Astrocyte (in vitro differentiated cells and primary cell): Measurements from ENCODE around the gene COL4A6.

Experiments used
- EZH2 ChIP-seq: IDR thresholded peaks from 2 replicates; pipeline ENCODE4 v1.6.1; 2012; ENCODE audit warnings: mild to moderate bottlenecking, low read length, inconsistent platforms; ENCODE audit not compliant: insufficient read depth
- TF ChIP-seq, protein P1 (sequence below): IDR thresholded peaks from 2 replicates; pipeline ENCODE4 v1.5.1; 2011; ENCODE audit warnings: low read depth, mild to moderate bottlenecking, inconsistent platforms, low read length, moderate library complexity; ENCODE audit not compliant: insufficient read depth

DNA sequence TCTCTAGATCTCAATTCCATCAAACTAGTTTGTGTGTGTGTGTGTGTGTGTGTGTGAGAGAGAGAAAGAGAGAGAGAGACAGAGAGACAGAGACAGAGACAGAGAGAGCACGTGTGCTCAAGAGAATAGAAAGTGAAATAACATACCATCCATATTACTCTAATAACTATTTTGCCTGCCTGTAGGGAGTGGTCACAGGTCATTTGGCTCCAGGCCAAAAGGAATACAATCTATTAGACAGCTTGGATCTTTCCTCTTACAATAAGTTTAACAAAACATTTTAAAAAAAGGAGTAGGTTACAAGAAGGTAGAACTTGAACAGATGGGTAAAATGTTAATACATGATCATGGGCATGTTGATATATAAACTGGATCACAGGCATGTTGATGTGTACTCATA, 76.2 kb downstream of the COL4A6 start:
- TF ChIP-seq, protein P1, sequence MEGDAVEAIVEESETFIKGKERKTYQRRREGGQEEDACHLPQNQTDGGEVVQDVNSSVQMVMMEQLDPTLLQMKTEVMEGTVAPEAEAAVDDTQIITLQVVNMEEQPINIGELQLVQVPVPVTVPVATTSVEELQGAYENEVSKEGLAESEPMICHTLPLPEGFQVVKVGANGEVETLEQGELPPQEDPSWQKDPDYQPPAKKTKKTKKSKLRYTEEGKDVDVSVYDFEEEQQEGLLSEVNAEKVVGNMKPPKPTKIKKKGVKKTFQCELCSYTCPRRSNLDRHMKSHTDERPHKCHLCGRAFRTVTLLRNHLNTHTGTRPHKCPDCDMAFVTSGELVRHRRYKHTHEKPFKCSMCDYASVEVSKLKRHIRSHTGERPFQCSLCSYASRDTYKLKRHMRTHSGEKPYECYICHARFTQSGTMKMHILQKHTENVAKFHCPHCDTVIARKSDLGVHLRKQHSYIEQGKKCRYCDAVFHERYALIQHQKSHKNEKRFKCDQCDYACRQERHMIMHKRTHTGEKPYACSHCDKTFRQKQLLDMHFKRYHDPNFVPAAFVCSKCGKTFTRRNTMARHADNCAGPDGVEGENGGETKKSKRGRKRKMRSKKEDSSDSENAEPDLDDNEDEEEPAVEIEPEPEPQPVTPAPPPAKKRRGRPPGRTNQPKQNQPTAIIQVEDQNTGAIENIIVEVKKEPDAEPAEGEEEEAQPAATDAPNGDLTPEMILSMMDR, result no peak
- no peak for TF ChIP-seq EZH2
